GM19240 (cell line): ENCODE results near the gene DENND1C.
A peak's percentile ranks its signal among the peaks of the same experiment; 100 is the strongest.

Experiments used
- DNase-seq: peaks from one replicate; pipeline ENCODE4 v3.0.0; 2011; ENCODE audit warnings: low spot score; ENCODE audit not compliant: insufficient read length

Gene DENND1C

DNA sequence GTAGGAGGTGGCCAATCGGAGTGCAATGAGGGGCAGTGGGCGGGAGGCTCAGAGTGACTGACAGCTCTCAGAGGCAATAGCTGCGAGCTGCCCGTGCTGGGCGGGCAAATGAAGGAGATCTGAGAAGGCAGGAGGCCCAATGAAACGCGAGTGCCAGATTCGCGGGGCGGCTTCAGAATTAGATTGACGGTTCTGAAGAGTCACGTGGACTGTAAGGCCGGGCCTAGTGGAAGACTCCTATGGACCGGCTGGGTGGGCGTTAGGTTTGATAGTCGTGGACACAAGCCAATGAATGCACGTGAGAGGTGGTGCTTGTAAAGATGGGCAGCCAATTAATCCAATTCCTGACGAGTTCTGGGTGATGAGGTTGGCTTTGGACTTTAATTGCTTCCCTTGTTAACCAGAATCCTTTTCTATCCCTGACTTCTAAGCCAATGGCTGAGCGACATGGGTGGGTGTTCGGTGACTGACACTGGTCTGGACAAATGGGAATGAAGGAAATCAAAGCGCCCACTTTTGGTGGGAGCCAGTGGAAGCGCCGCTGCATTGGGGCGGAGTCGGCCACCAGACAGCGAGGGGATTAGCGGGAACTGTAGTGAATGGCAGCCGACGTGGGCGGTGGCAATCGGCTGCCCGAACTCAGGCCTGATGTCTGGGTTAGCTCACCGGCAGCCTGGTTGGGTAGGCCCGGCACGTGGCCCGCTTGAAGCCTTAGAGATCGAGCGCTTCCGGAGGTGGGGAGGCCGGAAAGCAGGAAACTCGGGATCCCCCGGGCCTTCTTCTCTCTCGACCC is 56.5 kb downstream of the DENND1C start:
- peak; percentile 100 for DNase-seq

- DNase-seq: no peak
Observed at GRCh38 chr19:6424195-6424938, 57.2 kb downstream of the DENND1C start, which contains the start of gene KHSRP. Gene KHSRP, minus strand, starts transcription at chr19:6424811. Its CDS starts 110 bp downstream, at chr19:6424701.

DNA sequence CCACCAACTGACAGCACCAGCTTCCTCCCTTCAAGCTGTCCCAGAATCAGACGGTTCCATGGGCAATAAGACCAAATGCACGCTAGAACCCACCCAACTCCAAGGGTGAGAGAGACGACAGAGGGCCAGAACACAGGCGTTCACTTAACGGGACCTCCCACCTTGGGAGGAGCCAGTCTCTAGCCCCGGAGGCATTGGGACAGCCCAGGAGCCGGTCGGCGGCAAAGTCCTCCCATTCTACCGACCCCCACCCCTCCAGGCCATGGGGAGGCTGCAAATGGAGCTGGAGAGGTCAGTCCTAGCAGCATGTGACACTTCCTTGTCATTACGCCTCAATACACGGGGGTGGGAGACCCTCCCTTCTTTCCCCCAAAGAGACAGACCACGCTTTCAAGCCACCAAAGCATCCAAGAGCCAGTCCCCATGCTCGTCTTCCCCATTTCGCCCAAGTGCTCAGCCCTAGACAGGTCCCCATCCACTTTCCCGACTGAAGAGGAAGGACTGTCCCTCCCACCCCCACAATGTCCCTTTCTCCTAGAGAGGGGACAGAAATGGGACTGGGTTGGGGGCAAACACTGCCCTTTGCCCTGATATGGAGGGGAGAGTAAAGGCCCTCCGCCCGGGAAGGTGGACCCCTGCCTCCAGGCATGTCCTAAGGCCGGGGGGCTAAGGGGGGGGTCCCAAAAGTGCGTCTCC is 57.9 kb downstream of the DENND1C start:
- peak; percentile 61 for DNase-seq

GRCh38 chr19:6421075-6422014 is 60.2 kb downstream of the DENND1C start:
- DNase-seq: no peak

DNA sequence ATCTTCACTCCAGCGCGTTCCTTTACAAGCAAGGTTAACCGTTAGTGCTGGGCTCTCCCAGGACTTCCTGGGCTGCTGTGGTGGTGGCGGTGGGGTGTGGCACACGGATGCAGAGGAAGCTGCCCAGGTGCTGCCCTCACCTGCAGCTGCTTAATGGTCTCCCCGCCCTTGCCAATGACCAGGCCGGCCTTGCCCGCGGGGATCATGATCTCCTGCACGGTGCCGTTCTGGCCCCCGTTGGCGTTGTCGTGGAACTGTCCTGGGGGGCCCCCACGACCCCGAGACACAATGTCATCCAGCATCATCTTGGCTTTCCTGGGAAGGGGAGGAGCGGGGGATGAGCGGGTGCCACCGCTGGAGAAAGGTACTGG is 63.0 kb downstream of the DENND1C start:
- DNase-seq: no peak

- DNase-seq: no peak
Observed at GRCh38 chr19:6417713-6418561, 63.6 kb downstream of the DENND1C start.
